Suppressor macrophage treated with lipopolysaccharide for 4 hours (primary cell): ENCODE measurements around the gene ANKRD12.
A peak's percentile ranks its signal among the peaks of the same experiment; 100 is the strongest.
"Not testable (repeated sequence)": the region's sequence is repeated elsewhere in the genome, so short reads cannot be mapped to it uniquely, and the experiment has no call there.

Experiments
- DNase-seq: peaks from one replicate; pipeline ENCODE4 v3.0.0-alpha.2; 2020

Gene ANKRD12

DNA sequence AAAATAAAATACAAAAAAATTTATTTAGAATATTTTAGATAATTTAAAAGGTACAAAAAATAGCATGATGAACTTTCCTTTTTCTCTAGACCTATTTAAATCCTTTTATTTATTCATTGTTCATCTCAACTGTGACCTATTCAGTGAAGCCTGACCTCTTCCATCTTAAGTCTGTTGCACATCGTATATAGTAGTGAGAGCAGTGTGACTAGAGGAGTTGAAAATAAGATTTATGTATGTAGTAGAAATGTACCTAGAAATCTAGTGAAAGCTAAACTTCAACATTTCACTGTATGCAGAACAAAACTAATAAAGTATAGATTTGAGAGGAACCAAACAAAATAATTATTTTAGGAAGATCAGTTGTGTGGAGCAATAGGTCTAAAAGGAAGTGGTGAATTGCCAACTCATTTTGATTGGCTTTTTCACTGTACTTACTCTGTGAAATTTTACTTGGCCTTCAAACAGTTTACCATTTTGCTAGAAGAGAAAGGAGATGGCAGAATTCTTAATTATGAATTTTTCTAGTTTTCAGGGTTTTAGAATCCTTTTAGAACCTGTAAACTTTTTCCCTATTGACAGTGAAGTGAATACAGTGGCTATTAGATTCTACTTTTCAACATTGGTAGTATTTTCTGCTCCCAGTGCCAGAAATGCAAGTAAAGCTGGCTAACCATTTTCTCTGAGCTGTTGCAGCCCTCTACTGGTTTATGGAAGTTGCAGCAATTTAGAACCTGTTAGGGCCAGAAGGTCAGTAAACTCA lies 11.0 kb downstream of the ANKRD12 start:
- peak; percentile 67 for DNase-seq

- DNase-seq = no peak
These were observed 11.6 kb downstream of the ANKRD12 start for GRCh38 chr18:9148203-9148552.

DNA sequence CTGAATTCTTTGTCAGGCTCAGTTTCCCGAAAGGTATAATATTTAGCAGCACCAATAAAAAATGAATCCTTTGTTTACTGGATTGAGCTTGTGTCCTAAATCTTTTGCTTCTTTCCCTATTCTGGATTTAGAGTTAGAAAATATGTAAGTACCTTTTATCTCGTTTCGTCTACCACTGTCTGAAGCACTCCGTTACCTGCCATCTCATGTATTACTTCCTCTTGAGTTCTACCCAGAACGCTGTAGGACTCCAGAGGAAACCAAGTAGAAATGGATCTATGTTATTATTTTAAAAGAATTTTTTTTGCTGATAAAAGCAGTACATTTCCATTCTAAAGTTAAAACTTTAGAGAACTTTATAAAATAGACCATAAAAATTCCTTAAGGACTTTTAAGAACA lies 13.5 kb downstream of the ANKRD12 start:
- DNase-seq = no peak

- peak; percentile 50 for DNase-seq
These were observed 16.7 kb downstream of the ANKRD12 start for GRCh38 chr18:9153256-9153655.

- peak; percentile 24 for DNase-seq
These were observed 20.1 kb downstream of the ANKRD12 start for GRCh38 chr18:9156604-9157249.

GRCh38 chr18:9157806-9158205 lies 21.2 kb downstream of the ANKRD12 start:
- DNase-seq = no peak

- DNase-seq = no peak
These were observed 23.4 kb downstream of the ANKRD12 start for GRCh38 chr18:9160014-9160413.

- DNase-seq = not testable (repeated sequence)
These were observed 26.1 kb downstream of the ANKRD12 start for GRCh38 chr18:9162663-9163062.

DNA sequence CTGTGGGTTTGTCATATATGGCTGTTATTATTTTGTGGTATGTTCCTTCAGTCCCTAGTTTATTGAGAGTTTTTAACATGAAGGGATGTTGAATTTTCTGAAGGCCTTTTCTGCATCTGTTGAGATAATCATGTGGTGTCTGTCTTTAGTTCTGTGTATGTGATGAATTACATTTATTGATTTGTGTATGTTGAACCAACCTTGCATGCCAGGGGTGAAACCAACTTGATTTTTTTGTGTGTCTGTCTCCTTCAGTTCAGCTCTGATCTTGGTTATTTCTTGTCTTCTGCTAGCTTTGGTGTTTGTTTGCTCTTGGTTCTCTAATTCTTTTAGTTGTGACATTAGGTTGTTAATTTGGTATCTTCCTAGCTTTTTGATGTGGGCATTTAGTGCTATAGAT lies 27.6 kb downstream of the ANKRD12 start:
- DNase-seq = not testable (repeated sequence)

DNA sequence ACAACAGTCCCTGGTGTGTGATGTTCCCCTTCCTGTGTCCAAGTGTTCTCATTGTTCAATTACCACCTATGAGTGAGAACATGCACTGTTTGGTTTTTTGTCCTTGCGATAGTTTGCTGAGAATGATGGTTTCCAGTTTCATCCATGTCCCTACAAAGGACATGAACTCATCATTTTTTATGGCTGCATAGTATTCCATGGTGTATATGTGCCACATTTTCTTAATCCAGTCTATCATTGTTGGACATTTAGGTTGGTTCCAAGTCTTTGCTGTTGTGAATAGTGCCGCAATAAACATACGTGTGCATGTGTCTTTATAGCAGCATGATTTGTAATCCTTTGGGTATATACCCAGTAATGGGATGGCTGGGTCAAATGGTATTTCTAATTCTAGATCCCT lies 29.3 kb downstream of the ANKRD12 start:
- not testable (repeated sequence) for DNase-seq

GRCh38 chr18:9169515-9169914 lies 32.9 kb downstream of the ANKRD12 start:
- DNase-seq = not testable (repeated sequence)

DNA sequence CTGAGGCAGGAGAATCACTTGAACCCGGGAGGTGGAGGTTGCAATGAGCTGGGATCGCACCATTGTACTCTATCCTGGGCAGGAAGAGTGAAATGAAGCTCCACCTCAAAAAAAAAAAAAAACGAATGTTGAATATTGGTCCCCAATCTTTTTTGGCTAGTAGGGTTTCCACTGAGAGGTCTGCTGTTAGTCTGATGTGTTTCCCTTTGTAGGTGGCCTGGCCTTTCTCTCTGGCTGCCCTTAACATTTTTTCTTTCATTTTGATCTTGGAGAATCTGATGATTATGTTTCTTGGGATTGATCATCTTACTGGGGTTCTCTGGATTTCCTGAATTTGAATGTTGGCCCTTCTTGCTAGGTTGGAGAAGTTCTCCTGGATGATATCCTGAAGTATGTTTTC lies 35.3 kb downstream of the ANKRD12 start:
- DNase-seq = not testable (repeated sequence)

GRCh38 chr18:9172506-9173127 lies 36.0 kb downstream of the ANKRD12 start:
- no peak for DNase-seq

GRCh38 chr18:9173770-9174233 lies 37.2 kb downstream of the ANKRD12 start:
- DNase-seq = no peak

GRCh38 chr18:9174302-9174701 lies 37.7 kb downstream of the ANKRD12 start:
- DNase-seq = peak; percentile 54

GRCh38 chr18:9175115-9175514 lies 38.5 kb downstream of the ANKRD12 start:
- no peak for DNase-seq

DNA sequence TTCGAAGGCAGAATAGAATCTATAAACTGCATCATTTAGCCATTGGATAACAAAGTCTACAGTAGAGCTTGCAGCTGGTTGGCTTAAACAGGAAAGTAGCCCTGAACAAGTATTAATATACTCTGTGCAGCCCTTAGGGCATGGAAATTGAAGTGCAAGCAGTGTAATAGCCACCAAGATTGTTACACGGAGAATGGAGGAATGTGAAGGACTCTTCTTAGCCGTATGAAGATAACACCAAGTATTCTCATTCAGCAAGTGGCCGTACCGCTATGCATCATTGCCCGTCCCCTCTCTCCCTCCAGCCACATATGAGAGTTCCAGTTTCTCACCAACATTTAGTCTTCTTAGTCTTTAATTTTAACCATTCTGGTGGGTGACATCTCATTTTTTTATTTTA lies 40.5 kb downstream of the ANKRD12 start:
- DNase-seq = no peak

DNA sequence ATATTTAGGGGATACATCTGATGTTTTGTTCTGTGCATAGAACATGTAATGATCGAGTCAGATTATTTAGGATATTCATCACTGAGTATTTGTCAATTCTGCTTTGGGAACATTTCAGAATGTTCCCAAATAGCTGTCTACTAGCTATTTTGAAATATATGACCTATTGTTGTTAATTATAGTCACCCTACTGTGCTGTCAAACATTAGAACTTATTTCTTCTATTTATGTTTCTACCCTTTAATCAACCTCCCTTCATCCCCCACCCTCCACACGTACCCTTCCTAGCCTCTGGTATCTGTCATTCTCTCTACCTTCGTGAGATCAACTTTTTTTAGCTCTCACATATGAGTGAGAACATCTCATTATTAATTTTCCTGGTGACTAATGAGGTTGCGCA lies 40.9 kb downstream of the ANKRD12 start:
- no peak for DNase-seq

DNA sequence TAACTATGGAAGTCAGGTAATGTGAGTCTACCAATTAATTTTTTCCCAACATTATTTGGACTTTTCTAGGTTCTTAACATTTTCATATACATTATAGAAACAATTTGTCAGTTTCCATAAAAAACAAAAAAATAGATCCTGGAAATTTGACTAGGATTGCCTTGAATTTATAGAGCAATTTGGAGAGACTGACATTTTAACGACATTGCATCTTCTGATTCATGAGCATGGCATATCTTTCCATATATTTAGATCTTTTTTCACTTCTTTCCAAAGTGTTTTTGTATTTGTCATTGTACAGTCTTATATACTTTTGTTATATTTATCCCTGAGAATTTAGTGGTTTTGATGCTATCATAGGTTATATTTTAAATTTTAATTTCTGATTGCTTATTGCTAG lies 42.0 kb downstream of the ANKRD12 start:
- DNase-seq = no peak

DNA sequence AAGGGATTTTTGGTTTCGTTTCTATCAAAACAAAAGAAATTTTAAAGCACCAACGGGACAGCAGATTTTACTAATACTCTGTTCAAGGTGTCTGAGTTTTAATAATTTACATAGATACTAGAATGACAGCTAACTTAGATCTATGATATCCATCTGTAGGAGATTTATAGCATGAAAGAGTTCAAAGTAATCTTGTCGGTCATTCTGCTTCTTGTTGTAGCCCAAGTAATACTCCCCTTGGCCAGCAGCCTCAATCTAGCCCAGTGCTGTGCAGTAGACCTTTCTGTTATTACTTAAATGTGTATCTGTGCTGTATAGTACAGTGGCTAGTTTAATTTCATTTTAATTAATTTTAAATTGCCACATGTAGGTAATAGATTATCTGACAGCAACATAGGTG lies 44.7 kb downstream of the ANKRD12 start:
- DNase-seq = no peak

DNA sequence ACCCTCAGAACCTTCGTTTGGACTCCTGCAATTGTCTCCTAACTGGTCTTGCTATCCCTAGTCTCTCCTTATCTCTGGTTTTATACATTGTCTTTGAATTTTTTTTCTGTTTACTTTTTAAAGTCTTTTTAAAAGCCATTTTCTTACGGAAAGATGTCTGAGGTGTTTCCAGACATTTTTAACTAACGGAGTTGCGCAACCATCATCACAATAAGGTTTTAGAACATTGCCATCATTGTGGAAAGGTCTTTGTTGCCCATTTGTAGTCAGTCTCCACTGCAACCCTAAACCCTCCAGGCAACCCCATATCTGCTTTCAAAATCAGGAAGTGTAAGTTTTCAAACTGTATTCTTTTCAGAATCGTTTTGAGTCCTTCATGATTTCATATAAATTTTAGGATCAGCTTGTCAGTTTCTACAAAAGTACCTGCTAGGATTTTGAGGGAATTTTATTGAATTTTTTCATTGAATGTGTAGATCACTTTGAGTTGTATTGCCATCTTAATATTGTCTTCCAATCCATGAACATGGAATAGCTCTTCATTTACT lies 46.3 kb downstream of the ANKRD12 start:
- DNase-seq = peak; percentile 27

DNA sequence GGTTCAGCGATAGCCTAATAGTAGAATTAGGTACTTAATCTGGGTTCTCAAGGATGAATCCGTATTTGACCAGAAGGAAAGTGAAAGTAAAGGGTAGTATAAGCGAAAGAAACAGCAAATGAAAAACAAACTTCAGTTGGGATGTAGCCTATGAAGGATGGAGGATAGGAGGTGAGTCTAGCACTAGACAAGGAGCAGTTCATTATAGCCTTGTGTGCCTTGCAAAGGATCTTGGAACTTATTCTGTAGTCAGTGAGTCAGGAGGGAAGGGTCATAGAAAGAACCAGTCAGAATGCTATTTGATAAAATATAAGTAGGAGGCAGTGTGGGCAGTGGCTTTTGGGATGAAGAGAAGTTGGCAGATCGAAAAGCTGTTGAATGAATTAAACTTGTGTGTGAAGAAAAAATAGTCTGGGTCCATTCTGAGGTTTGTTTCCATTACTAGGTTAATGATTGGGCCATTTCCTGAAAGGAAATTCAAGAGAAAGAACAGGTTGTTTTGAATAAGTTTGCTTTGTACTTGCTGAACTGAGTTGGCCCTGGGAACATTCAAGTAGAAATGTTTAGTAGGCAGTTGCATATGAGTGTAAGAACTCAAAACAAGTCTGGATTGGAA lies 48.5 kb downstream of the ANKRD12 start:
- DNase-seq = peak; percentile 13
